Measurements from ENCODE around the gene TAS2R41.

TAS2R41 gene, protein sequence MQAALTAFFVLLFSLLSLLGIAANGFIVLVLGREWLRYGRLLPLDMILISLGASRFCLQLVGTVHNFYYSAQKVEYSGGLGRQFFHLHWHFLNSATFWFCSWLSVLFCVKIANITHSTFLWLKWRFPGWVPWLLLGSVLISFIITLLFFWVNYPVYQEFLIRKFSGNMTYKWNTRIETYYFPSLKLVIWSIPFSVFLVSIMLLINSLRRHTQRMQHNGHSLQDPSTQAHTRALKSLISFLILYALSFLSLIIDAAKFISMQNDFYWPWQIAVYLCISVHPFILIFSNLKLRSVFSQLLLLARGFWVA

DNA sequence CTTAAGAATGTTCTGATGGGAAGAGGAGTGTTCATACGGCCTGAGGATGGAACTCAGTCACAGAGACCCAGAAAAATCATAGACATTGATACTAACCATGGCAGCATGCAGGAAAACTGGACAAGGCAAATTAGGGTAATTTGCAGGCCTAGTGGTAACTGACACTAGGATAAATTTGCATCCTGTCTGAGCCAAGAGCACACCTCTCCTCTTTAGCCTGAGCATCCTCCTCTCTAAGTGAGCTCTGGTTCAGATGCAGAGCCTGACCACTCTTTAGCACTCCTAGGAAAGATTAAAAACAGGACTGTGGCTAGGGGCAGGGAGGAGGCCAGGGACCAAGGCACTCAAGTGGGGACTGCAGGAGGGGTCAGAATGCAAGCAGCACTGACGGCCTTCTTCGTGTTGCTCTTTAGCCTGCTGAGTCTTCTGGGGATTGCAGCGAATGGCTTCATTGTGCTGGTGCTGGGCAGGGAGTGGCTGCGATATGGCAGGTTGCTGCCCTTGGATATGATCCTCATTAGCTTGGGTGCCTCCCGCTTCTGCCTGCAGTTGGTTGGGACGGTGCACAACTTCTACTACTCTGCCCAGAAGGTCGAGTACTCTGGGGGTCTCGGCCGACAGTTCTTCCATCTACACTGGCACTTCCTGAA, at the start of gene TAS2R41:
TSS of gene TAS2R41 (plus strand) at position 373 of the 650 bp plus-strand sequence. CDS start at position 373, 0 bp downstream.
- no peak for DNase-seq (ENCODE audit: low read depth)

DNA sequence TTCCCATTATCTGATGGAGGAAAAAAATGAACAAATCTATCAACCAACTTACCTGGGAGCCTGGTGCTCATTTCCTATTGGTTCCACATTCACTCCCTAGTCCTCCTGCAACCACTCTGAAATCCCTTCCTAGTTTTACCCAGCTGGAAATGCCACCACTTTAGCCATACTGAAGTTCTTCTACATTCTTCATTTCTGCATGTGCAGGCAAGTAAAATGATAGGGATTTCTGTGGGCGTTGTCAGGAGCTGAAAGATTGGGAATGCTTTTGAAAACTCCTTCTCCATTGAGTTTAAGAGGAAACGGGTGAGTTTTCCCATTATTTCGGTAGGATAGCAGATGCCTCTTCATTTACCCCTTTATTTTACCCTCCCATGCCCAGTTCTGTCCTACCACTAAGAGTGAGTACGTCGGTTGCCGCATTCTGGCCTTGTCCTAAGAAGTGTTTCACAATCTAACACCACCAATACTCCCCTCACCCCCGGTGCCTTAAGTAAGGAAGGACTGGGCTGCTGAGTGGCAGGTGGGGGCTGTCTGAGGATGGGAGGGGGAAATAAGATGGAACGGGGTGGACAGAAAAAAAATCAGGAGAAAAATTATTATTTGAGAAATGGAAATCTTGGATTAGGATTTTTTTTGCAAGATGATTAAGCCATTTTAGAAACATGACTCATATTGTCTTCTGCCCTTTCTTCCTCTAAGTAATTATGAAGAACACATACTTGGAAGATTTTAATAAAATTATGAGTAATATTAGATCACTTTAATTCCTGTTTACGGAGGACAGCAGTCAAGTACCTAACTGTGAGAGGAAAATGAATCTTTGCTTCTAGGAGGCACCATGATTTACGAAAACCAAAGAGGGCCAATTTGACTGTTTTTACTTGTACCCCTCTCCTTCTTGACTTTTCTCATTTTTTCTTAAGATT, 47.6 kb upstream of the TAS2R41 start:
- DNase-seq (ENCODE audit: low read depth): no peak

DNA sequence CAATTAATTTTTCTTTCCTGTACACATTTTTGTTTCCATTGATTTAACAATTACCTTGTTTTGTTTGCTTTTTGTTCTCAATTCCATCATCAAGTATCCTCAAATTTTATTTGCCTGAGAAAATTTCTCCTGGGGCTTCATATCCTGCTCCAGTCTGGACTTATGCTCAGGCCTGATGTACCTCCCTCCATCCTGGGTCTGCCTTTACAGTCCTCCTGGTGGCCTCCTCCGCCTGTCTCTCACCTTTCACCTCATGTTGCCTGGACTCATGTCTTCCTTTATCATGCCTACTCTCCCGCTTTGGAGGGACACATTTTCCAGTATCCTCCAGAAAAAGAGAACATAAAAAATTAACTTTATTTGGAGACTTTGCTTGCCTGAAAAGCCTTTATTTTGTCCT, 46.6 kb upstream of the TAS2R41 start:
- no peak for DNase-seq (ENCODE audit: low read depth)

DNA sequence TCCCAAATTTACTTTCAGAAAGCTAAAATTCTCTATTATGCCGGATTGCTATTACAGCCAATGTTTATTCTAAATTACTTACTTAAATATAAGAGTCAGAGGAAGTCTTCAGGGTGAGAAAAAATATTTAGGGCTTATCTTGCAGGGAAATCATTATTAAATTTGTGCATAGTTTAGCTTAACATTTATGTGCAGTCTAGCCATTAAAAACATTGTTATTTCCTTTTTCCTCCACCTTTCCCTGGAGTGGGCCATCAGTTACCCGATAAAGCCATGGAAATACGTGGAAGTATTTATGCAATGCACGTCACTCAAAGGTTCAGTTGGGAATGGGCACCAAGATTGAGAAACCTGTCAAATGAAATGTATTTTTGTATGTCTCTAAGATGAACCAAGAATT, 43.9 kb upstream of the TAS2R41 start:
- no peak for DNase-seq (ENCODE audit: low read depth)

DNA sequence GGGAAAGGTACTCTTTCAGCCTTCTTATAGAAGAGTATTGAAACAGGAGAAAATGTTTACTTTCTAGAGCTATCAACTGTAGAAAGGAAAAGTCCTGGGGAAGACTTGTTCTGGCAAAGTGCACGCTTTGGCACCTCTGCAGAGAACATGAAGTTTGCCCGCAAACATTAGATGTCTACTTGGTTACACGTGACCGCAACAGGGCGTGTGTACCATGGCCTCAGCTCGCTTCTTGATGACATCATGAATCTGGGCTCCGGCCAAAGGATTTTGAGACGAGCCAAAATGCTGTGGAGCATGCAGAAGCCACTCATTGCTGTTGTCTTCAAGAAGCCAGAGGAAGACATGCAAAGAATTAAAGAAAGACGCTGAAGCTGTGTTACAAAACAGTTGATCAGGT, 43.0 kb upstream of the TAS2R41 start:
- DNase-seq (ENCODE audit: low read depth): no peak

DNA sequence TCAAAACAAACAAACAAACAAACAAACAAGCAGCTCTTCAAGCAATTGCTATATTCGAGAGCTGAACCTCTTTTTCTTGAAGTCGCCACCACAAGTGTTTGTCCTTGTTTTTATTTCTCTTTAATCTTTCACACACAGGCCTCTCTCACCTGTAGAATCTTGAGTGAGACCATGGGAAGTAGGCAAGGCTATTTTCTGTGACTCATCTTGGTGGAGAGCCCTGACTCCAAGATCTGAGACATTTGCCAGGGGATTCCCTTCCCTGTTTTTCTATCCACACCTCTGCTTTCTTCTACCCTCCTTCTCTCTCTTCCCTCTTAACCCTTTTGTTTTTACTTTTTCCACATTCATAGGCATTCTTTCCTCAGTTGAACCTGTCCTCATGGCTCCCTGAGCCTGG, 42.4 kb upstream of the TAS2R41 start:
- DNase-seq (ENCODE audit: low read depth): no peak

DNA sequence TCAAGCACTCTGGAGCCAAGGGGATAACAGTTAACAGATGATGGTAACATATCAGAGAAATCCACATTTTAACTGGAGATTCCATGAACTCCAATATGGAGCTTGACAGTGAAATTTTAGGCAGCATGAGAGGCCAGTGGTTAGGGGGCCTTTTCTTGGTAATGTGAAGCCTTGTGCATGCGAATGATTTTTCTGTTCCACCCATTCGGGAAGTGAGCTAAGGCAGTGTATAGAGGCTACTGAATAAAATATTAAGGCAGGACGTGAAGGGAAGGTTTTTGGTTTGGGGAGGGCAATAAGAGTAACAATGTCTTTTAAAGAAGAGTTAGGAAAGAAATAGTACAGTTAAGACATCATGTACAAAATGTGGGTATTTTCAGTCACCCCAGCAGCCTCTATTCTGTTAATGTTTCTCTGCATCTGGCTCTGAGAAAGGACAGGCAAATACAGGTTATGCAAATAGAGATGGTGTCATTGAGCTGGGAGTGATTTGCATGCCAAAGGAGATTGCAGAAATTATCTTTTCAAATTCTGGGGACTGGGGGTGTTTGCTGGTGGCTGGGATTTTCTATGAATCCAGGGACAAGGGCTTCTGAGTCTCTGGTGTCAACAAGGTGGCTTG, 41.2 kb upstream of the TAS2R41 start:
- no peak for DNase-seq (ENCODE audit: low read depth)

DNA sequence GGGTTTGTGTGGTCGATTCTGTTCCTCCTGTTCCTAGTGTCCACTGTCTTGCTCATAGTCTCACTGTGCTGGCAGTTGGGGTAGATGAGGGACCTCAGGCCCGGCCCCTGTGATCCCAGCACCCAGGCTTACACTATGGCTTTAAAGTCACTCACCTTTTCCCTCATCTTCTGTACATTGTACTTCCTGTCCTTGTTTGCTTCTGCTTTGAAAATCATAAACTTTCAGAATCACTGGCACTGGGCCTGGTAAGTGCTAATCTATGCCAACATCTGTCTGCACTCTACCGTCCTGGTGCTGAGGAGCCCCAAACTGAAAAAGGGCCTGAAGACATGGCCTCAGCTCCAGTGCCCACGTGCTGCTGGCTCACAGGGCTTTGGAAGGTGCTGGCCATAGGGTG, 40.1 kb upstream of the TAS2R41 start:
- no peak for DNase-seq (ENCODE audit: low read depth)

DNA sequence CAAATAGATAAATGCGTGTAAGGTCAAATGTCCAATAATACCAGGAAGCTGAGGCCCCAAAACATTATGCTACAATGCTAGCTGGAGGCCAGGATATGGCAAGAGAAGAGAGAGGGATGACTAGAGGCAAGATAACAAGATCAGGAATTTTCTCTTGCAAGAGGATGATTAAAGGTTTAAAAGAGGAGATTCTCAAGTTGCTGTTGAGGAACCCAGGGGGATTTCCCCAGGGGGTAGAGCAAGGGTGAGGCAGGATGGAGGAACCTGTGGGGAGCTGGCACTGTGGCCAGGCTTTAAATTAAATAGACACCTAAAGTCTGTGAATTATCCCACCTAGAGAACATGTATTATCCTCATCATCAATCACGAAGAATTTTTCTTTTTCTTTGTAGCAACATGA, 37.8 kb upstream of the TAS2R41 start:
- DNase-seq (ENCODE audit: low read depth): no peak

DNA sequence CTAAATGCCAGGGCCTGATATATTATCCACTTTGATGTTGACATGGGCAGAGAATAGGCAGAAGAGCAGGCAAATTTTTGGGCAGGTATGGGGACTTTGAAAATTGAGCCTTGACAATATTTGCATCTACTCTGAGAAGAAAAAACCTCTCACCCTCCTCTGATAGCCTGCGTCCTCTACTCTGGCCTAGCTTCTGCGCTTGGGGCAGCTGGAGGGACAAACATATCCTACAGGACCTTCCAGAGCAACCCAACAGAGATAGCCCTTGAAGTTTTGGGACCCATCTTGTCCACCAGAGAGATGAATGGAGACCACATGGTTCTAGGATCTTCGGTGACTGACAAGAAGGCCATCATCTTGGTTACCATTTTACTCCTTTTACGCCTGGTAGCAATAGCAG, 34.5 kb upstream of the TAS2R41 start, which contains the start of gene TAS2R60:
TSS of gene TAS2R60 (plus strand) at position 301 of the 400 bp plus-strand sequence. CDS start at position 301, 0 bp downstream.
- DNase-seq (ENCODE audit: low read depth): no peak

DNA sequence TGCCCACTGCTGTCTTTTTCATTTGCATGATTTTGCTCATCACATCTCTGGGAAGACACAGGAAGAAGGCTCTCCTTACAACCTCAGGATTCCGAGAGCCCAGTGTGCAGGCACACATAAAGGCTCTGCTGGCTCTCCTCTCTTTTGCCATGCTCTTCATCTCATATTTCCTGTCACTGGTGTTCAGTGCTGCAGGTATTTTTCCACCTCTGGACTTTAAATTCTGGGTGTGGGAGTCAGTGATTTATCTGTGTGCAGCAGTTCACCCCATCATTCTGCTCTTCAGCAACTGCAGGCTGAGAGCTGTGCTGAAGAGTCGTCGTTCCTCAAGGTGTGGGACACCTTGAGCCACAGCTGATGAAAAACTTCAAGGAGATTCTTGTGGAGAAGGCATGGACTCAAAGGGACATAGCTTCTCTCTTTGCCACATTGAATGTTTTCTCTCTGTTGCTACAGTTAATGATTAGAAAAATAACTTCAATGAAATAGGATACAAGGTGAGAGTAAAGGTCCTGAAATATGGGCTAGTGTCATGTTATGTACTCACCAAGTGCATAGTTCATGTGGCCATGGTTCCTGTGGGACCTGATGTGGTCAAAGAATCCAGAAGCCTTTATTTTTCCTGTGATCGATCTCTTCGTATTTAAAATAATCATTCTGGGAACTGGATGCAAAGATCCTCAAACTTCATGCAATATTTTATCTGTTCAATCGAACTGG, 33.5 kb upstream of the TAS2R41 start:
- DNase-seq (ENCODE audit: low read depth): no peak

DNA sequence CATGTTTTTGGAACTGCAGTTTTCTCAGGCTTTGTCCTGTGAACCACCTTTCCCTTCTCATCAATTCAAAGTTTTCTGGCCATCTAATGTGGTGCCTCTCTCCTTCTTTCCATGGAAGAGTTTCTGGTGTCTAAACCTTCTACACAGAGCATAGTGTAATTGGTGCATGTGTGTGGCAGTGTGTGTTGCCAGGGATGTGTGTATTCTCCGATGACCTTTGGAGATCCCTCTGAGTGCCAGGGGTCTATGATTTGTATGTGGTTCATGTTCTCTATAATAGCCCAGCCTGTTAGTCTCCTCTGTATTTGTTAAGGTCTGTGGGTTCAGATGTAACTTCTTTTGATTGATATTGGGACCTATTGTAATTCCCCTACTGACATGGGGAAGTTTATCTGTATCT, 32.9 kb upstream of the TAS2R41 start:
- no peak for DNase-seq (ENCODE audit: low read depth)

DNA sequence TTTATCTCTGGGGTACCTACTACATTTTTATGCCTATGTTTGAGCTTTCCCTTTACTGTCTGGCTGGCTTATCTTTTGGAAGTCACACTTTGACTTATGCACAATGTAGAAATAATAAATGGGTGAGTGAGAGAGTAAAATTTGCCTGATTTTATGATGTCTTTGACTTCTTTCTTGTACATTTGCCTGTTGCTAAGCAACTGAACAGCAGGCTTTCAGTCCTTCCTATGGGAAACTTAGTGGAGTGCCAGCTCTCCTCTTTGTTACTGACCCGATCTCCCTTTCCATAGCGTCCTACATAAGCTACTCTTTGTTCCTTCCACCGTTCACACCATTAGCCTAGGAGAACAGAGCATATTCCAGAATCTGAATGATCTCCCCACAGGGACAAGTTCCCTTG, 30.2 kb upstream of the TAS2R41 start:
- no peak for DNase-seq (ENCODE audit: low read depth)

DNA sequence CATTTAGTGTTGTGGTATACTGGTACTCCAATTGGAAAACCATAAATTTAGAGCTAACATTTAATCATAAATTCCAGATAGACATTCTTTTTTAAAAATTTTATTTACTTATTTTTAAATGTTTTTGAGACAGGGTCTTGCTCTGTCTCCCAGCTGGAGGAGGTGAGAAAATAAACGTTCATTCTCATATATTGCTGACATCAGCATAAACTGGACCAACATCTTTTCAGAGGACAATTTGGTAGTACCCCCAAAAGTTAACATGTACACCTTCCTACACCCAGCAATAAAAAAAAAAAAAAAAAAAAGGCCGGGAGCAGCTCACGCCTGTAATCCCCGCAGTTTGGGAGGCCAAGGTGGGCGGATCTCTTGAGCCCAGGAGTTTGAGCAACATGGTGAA, 29.2 kb upstream of the TAS2R41 start:
- no peak for DNase-seq (ENCODE audit: low read depth)

DNA sequence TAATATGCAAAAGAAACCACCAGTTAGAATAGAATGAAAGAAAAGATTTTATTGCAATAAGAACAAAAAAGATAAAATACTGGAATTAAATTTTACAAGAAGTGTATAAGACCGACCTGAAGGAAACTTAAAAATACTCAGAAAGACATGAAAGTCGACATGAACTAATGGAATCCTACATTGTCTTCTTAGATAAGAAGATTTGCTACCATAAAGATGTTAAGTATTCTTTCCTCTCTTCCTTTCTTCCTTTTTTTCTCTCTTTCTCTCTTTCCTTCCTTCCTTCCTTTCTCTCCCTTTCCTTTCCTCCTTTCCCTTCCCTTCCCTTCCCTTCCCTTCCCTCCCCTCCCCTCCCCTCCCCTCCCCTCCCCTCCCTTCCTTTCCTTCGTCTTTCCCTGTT, 27.9 kb upstream of the TAS2R41 start:
- DNase-seq (ENCODE audit: low read depth): no peak

DNA sequence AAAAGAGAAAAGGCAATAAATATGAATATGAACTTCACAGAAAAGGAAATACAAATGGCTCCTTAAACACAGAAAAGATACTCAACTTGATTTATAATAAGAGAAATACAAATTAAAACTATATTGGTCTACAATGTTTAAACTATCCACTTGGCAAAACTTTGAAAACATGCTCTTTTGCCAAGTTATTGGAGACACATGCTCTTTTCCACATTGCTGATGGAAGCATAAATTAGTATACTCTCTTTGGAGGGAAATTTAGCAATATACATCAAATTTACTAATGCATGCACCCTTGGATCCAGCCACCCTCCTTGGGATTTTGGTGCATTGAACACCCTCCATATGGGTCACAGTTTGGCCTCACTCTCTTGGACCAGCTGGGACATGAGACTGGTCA, 26.6 kb upstream of the TAS2R41 start:
- no peak for DNase-seq (ENCODE audit: low read depth)

DNA sequence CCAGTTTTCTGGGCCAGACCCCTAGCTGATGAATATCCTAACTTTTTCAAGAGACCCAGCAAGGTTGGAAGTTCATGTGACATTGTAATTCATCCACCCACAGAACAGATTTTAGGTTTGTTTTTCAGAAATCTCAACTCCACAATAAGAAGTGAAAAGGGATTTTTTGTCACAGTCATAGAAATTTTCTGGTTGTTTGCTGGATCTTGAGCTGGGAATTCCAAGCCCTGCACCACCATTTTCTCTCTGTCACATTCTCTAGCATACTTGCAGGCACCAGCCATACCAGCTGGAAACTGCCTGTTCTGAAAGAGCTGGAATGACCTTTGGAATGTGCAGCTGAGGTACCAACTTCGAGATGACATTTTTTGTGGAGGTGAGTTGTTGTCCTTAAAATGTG, 25.9 kb upstream of the TAS2R41 start:
- no peak for DNase-seq (ENCODE audit: low read depth)

DNA sequence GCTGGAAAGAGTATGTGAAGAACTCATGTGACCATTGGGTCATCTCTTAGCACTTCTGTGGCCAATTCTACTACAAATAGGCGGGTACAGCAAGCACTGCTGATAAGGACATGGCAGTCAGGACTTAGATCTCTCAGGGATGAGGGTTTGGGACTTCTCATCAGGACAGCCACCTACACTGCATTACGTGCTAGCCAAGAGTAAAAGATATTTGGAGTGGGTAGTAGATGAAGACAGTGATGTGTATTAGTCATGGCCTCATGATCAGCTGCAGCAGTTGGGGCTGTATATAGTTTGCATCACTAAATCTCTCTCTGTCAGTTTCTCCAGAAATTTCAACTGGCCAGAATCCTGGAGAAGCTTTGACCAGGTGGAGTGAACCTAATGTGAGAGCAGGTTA, 25.2 kb upstream of the TAS2R41 start:
- DNase-seq (ENCODE audit: low read depth): no peak

DNA sequence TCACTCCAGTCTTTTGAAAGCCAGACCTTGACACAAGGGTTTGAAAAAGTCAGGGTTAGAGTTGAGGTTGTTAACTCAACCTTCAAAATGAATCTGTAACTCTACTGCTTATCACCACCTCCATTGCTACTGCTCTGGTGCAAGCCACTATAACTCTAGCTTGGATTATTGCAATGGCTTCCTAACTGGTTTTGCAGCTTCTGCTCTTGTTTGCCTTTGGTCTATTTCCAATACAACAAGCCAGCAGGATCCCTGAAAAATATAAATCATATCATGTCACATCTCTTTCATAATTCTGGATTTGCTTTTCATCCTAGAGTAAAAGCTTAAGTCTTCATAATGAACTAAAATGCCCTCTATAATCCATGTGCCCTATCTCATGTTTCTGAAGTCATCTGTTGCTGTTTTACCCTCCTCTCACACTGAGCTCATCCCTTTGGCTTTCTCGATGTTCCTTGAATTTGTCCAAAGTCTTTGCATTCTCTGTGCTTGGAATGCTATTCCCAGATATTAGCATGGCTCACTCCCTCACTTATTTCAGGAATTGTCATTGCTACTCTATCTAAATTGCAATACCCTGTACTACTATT, 23.5 kb upstream of the TAS2R41 start:
- no peak for DNase-seq (ENCODE audit: low read depth)

DNA sequence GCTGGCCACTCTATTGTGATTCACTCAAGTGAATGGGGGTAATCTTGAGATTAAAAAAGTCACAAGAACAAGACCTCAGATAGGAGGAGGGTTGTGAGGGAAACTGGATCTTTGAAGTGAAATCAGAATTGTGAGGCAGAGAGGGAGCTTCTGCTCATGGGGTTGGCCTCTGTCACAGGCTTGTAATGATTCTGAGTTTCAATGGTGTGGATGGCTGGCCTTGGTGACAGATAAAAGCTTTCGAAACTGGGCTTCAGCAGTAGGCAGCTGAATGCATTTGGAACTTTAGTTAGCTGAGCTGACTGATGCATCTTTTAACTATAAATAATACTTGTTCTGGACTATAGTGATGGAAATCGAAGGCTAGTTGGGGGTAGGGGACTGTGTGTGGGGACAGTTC, 22.2 kb upstream of the TAS2R41 start:
- DNase-seq (ENCODE audit: low read depth): no peak

DNA sequence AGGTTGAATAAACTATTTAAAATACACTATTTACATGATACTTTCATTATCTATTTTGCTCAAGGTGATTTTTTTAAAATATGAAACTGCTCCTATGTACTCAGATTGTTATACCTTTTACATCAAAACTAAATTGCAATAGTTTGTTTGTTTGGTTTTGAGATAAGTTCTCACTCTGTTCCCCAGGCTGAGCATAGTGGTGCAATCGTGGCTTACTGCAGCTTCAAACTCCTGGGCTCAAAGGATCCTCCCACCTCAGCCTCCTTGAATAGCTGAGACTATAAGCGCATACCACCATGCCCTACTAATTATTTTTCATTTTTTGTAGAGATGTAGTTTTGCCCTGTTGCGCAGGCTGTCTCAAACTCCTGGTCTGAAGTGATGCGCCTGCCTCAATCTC, 21.7 kb upstream of the TAS2R41 start:
- no peak for DNase-seq (ENCODE audit: low read depth)
